ENCODE data around the gene FMO1. TPM values are rescaled to one million over a fixed set of nuclear protein-coding genes. Genes with fewer than 3 reads are reported as not detected.
A peak's percentile ranks its signal among the peaks of the same experiment; 100 is the strongest.

FMO1 gene
- total RNA-seq, 1 experiment from 2014 or later, result not detected

- Histone ChIP-seq H3K27me3 (0 out of 2 replicates have a peak, but pooled peaks cover 3% of the 10 kb centered on the region), H3K4me3 (no peak overlapping the region), H3K36me3 (no peaks in the 10 kb centered on the region), H3K9me3 (peaks cover 10% of the 10 kb centered on the region)
- DNase-seq, result no peak
Observed at GRCh38 chr1:171298696-171299095, 50.4 kb downstream of the FMO1 start.

DNA sequence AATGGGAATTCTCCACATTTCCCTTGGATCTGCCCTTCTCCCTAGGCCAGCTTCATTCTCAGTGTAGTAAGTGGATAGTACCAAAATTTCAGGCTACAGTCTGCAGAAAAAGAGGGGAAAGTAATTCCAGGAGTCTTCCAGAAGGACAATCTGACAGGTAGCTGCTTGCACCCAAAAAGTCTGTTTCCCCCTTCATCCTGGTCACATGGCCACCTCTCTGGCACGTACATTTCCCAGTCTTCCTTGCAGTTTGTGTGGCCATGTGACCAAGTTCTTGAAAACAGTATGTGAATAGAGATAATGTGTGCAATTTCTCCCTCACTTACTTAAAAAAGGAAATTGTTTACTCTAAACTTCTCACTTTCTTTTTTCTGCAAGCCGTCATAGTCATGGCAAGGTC, 51.0 kb downstream of the FMO1 start:
- Histone ChIP-seq H3K9me3 (peaks cover 10% of the 10 kb centered on the region), H3K27me3 (0 out of 2 replicates have a peak, but pooled peaks cover 3% of the 10 kb centered on the region), H3K4me3 (no peak overlapping the region), H3K36me3 (no peaks in the 10 kb centered on the region)
- no peak for DNase-seq

DNA sequence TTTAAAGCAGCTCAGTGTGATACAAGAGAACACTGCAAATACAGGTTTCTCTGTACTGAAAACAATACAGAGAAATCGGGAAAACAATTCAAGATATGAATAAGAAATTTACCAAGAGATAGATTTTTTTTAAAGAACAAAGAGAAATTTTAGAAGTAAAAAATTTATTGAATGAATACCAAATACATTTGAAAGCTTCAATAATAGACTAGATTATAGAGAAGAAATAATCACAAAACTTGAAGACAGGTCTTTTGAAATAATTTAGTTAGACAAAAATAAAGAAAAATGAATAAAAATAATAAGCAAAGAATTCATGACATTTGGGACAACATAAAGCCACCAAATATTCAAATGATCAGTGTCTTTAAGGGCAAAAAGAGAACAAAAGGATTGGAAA, 52.1 kb downstream of the FMO1 start:
- H3K36me3 ChIP-seq, result no peaks in the 10 kb centered on the region
- no peak for DNase-seq
- no peak overlapping the region for H3K4me3 ChIP-seq
- peaks cover 10% of the 10 kb centered on the region for H3K9me3 ChIP-seq
- 0 out of 2 replicates have a peak, but pooled peaks cover 3% of the 10 kb centered on the region for H3K27me3 ChIP-seq

- Histone ChIP-seq H3K36me3 (no peaks in the 10 kb centered on the region), H3K27me3 (no peaks in the 10 kb centered on the region), H3K9me3 (no peaks in the 10 kb centered on the region), H3K4me3 (no peak overlapping the region)
- DNase-seq, result no peak
Observed at GRCh38 chr1:171310661-171311087, 62.4 kb downstream of the FMO1 start.

DNA sequence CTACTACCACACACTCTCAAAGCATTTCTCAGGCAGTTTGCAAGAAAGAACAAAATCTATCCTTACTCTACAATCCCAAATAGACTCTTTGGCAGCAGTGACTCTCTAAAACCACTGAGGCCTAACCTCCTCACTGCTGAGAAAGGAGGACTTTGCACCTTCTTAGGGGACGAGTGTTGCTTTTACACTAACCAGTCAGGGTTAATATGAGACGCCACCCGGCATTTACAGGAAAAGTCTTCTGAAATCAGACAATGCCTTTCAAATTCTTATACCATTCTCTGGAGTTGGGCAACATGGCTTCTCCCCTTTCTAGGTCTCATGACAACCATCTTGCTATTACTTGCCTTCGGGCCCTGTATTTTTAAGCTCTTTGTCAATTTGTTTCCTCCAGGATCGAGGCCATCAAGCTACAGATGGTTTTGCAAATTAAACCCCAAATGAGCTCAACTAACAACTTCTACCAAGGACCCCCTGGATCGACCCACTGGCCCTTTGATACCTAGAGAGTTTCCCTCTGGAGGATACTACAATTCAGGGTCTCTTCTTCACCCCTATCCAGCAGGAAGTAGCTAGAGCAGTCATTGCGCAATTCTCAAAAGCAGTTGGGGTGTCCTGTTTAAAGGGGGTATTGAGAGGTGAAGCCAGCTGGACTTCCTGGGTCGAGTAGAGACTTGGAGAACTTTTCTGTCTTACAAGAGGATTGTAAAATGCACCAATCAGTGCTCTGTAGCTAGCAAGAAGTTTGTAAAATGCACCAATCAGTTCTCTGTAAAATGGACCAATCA, 63.7 kb downstream of the FMO1 start:
- no peaks in the 10 kb centered on the region for H3K36me3 ChIP-seq
- no peak for DNase-seq
- no peaks in the 10 kb centered on the region for H3K9me3 ChIP-seq
- no peak overlapping the region for H3K4me3 ChIP-seq
- H3K27me3 ChIP-seq, result no peaks in the 10 kb centered on the region

- no peaks in the 10 kb centered on the region for H3K36me3 ChIP-seq
- no peaks in the 10 kb centered on the region for H3K27me3 ChIP-seq
- no peak overlapping the region for H3K4me3 ChIP-seq
- DNase-seq, result no peak
- no peaks in the 10 kb centered on the region for H3K9me3 ChIP-seq
Observed at GRCh38 chr1:171313319-171313834, 65.1 kb downstream of the FMO1 start.

GRCh38 chr1:171313835-171314320, 65.6 kb downstream of the FMO1 start, which contains the start of gene FMO4:
Gene FMO4, plus strand, starts transcription at chr1:171314183. Its CDS starts 5,643 bp downstream, at chr1:171319826.
- H3K27me3 ChIP-seq, result no peaks in the 10 kb centered on the region
- no peaks in the 10 kb centered on the region for H3K36me3 ChIP-seq
- peak within 1 kb of the TSS; percentile 21 for H3K4me3 ChIP-seq
- DNase-seq, result peak; percentile 97
- H3K9me3 ChIP-seq, result no peaks in the 10 kb centered on the region

- DNase-seq, result no peak
- H3K27me3 ChIP-seq, result no peaks in the 10 kb centered on the region
- H3K4me3 ChIP-seq, result no peak overlapping the region
- no peaks in the 10 kb centered on the region for H3K36me3 ChIP-seq
- no peaks in the 10 kb centered on the region; the same call in 1 of the 2 replicates for H3K9me3 ChIP-seq
Observed at GRCh38 chr1:171329251-171329650, 81.0 kb downstream of the FMO1 start.

GRCh38 chr1:171334024-171334640, 85.8 kb downstream of the FMO1 start:
- H3K36me3 ChIP-seq, result no peaks in the 10 kb centered on the region
- H3K9me3 ChIP-seq, result no peaks in the 10 kb centered on the region; the same call in 1 of the 2 replicates
- no peaks in the 10 kb centered on the region for H3K27me3 ChIP-seq
- H3K4me3 ChIP-seq, result no peak overlapping the region
- no peak for DNase-seq

Other genes with a start within 250 kb of the FMO1 start
- not detected in 2 replicates for gene FMO3, start 157.6 kb upstream of the FMO1 start, total RNA-seq (2014; rRNA removed; shearing (Covaris generic); ENCODE audit: low replicate concordance)
- gene FMO2, start 63.2 kb upstream of the FMO1 start, total RNA-seq (2014; rRNA removed; shearing (Covaris generic); ENCODE audit: low replicate concordance), result not detected in 2 replicates
- 1.5 TPM in 1 of 2 replicates, not detected in the other for gene FMO4, start 65.7 kb downstream of the FMO1 start, total RNA-seq (2014; rRNA removed; shearing (Covaris generic); ENCODE audit: low replicate concordance)
- gene PRRC2C, start 237.0 kb downstream of the FMO1 start, total RNA-seq (2014; rRNA removed; shearing (Covaris generic); ENCODE audit: low replicate concordance), result 19.5 and 24.0 TPM in 2 replicates

All from MG63 (cell line).